Pulmonary artery endothelial cell (primary cell): ENCODE results near the gene OSR1. TPM values are rescaled to one million over a fixed set of nuclear protein-coding genes. Genes with fewer than 3 reads are reported as not detected.
"Not testable (repeated sequence)": the region's sequence is repeated elsewhere in the genome, so short reads cannot be mapped to it uniquely, and the experiment has no call there.

ENCODE experiments used
- DNase-seq: peaks from one replicate; pipeline ENCODE4 v3.0.0-alpha.2; 2011; ENCODE audit warnings: low read depth, low spot score
- total RNA-seq: library from RNA; depleted of rRNA; stranded (reverse); fragments of >200 nt; gene quantifications from 2 replicates; pipeline ENCODE4 v1.2.3, GENCODE V29; 2014

Gene OSR1
- total RNA-seq, 1 donor from 2014 or later: not detected

DNA sequence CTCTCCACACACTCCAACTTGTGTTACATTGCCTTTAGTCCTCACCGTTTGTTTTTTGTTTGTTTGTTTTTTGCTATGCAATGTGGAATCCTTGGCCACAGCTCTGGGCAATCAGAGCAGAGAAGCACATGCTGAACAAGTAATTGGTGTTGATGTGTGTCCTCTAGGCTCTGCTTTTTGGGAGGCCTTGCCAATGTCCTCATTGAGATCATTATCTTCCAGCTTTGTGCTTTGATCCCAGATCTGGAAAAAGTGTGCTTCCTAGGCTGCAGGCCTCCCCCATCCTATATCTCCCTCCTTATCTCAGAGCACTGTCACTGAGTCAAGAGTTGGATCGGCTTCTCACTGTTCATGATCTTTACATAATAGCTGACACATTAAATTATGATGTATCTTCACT lies 25.9 kb downstream of the OSR1 start:
- DNase-seq: no peak

DNA sequence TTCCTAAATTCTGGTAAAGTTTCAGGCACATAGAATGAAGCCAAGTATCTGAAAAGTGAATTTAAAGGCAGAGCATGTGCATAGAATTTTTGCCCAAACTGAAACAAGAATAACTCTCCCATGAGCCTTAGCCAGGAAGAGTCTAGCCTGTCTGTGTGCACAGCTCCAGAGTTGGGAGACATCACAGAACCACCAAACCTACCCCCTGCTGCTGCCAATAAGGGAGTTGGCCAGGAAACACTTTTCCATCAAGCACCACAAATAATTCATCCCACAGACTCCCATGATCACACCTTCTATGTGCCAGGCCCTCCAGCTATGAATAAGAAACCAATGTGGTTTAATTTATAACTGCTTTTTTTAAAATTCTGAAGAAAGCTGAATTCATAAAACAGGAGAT lies 27.0 kb downstream of the OSR1 start:
- DNase-seq: no peak

DNA sequence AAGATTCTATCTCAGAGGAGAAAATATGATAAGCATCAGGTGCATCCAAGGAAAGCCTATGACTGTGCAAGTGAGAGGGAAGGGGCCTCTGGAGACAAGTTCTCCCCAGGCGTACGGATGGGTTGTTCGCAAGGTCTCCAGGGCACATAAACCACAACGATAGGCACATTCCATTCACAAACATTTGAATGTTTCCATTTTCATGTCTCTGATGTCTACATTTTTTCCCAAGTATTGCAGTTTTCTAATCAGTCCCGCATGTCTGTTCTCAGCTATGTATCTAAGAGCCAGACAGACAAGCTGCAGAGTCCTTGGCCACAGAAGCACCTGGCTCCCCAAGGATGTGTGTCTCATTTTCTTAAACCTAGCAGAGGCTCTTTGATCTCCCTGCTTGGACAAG lies 28.0 kb downstream of the OSR1 start:
- no peak for DNase-seq

DNA sequence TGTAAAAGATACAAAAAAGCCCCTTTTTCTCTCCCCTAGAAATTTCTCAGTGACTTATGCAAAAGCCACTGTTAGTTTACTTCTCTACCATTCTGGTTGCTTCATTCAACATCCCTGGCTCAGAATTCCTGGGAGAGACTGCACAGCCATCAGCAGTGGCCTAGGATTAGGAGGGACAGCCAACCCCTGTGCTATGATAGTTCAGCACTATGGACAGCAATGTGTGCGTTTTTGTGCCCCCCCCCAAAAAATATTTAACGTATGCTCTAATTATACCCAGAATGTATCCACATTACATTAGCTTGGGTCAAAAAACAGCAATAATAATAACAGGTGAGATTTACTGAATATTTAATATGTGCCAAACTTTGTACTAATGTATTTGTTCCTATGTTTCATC lies 29.0 kb downstream of the OSR1 start:
- DNase-seq: no peak

DNA sequence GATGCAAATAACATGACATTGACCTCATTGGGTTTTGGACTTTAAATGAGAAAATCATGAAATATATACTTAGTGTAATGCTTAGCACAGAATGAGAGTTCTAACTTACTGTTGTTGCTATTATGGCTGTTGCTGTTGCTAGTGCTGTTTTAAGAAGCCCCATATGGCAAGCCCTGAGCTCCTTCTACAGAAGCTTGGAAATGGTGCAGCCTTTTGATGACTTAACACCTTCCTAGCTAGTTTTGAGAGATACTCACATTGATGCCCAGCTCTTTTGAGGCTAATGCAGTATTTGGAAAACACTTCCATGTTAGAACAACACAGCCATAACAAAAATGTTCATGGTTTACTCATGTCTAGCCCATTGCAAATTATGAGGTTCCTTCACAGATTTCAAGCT lies 30.9 kb downstream of the OSR1 start:
- no peak for DNase-seq

DNA sequence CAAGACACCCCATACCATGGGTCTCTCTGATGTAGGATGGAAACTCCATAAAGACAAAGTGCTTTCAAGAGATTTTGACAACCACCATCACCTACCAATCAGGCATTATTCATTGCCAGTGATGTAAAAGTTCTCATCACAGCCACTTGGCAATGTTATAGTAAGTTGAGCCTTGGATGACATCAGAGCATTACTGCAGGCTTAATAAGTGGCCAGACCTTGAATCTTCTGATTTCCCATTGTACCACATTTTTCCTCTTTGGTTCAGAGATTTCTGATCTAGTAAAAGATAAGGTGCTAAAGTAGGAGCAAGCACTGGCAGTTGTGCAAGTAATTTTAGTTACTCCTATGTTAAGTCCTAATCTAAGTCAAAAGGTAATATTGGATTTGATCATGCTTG lies 36.5 kb downstream of the OSR1 start:
- DNase-seq: no peak

DNA sequence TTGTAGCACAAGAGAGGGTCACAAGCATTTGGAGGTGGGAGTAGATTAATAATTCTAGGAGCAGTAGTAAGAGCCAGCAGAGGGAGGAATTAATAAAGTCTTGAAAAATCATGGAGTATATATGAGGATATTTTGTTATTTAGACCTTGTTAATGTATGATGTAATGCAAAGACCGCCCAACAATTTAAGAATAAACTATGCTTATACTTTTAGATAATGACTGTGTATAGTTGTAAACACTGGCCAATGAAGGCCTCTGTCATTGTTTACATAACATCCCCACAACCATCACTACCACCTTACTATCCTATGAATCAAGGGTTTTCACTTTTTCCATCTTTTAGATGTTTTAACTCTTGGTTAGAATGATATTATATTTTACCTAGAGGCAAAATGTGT lies 37.6 kb downstream of the OSR1 start:
- no peak for DNase-seq

DNA sequence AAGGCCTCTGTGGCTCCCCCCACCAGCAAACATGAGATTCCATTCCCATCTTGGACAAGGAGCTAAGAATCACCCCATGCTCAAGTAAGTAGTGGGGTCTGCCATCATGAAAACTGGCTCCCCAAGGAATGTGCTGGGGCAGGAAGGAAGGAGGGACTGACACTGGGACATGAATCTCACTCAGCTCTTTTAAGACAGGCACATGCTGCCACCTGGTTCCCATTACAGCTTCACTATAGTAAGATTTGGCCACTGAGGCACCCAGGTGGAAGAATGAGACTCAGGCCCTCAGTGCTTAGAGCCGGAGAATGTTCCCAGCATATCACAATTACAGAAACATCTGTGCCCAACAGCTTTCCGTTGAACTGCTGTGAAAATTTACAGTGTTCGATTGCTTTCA lies 38.7 kb downstream of the OSR1 start:
- DNase-seq: no peak

DNA sequence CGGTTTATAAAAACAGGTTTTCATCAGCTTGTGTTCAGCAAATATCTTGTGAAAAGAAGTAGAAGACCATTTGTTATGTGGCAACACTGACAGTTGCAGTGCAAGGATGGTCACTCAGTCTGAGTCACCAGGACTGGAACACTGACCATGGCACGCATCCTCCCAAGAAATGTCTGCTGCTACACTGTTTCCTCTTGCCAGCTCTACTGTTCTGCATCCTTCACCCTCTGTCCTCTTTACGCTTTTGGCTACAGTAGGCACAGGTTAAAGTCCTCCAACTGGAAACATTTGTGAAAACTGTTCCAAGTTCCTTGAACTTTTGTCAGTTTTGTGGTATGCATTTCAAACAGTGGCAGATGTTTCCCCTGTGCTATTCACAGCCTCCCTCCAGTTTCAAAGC lies 39.4 kb downstream of the OSR1 start:
- no peak for DNase-seq

DNA sequence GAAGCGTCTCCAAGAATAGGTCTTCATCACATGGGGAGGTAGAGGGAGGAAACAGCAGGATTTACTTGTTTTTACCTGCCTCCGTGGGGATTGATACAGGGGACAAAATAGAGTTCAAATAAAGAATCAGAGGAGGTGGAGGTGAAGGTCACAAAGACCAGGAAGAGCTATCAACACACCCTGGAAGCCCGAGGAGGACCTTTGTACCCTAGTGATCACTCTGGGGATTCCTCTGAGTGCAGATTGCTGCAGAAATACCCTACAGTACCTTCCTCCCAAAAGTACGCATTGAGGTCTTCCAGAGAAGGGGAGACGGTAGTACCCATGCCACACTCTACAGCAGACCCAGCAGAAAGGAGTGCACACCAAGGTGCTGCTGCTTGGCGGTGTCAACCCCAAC lies 44.9 kb downstream of the OSR1 start:
- no peak for DNase-seq

DNA sequence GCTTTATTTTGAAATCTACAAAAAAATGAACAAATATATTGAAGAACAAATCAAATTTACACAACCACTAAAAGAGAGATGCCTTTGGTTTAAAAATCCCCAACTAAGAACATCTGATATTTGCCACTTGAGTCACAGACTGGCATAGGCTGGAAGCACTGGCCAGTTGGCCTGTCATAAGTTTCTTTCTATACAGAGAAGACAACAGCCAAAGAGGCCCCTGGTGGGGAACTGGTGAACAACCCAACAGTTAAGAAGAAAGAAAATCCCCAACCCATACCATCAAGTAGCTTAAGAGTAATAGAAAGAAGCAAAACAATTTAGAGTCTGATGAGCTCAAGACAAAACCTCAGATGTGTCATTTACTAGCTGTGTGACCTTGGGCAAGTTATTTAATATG lies 45.5 kb downstream of the OSR1 start:
- no peak for DNase-seq

DNA sequence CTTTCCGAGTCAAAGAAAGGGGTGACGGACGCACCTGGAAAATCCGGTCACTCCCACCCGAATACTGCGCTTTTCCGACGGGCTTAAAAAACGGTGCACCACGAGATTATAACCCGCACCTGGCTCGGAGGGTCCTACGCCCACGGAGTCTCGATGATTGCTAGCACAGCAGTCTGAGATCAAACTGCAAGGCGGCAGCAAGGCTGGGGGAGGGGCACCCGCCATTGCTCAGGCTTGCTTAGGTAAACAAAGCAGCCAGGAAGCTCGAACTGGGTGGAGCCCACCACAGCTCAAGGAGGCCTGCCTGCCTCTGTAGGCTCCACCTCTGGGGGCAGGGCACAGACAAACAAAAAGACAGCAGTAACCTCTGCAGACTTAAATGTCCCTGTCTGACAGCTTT lies 52.4 kb downstream of the OSR1 start:
- not testable (repeated sequence) for DNase-seq

DNA sequence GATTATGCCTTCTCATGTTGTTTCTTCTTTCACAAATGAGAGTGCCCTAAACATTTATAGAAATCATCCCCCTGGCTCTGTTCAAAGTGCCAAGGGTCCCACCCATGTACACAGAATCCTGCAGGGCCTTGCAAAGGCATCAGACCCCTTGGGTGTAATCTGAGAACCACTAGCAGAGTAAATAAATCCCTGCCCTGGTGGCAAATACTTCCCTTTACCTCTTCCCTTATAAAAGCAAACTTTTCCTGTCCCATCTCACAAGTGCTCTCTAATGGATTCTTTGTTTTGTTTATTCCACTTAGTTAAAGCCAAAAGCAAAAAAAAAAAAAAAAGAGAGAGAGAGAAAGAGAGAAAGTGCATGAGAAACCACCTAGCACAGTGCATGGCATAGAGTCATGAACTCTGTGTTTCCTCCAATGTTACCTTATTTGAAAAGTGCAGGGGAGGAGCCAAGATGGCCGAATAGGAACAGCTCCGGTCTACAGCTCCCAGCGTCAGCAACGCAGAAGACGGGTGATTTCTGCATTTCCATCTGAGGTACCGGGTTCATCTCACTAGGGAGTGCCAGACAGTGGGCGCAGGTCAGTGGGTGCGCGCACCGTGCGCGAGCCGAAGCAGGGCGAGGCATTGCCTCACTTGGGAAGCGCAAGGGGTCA lies 52.9 kb downstream of the OSR1 start:
- not testable (repeated sequence) for DNase-seq

DNA sequence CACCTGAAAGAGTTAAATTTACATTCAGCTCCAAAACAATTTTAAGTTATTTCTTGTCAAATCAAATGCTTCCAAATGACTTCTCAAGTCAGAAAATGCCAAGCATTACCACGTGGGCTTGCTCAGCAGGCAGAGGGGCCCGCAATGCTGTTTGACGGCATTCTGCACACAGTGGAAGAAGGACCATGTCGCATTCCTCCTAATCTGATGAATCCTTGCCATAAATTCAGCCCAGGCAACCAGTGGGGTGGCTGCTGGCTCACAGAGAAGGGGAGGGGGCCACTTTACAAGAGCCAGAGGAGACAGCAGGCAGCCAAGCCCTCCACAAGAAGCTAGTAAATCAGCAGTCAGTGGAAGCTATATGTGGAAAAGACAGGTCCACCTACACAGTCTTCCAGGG lies 56.7 kb downstream of the OSR1 start:
- DNase-seq: no peak
